COLO668 (cell line): Measurements from ENCODE around the gene RBMXL3.
"Not testable (repeated sequence)": the region's sequence is repeated elsewhere in the genome, so short reads cannot be mapped to it uniquely, and the experiment has no call there.

Experiments
- DNase-seq: peaks from one replicate; lab custom pipeline; 2025; ENCODE audit not compliant: unreplicated experiment; lab: John Stamatoyannopoulos, UW

Gene RBMXL3

DNA sequence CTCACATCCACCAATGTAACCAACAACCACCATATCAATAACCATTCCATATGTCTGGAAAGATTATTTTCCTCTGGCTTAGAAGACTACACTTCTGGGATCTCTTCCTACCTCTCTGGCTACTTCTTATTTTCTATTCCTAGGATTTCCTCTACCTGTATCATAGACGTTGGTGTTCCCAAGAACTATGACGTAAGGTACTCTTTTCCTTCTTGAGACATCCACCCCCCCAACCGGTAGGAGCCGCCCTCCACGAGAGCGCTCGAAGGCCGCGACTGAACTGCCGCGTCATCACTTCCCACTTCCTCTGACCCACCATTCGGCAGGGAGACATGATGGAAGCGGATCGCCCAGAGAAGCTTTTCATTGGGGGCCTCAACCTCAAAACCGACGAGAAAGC, at the start of gene RBMXL3:
RBMXL3 (plus strand) TSS at position 301 of the 400 bp plus-strand sequence; CDS start at position 333, 32 bp downstream.
- DNase-seq = no peak

DNA sequence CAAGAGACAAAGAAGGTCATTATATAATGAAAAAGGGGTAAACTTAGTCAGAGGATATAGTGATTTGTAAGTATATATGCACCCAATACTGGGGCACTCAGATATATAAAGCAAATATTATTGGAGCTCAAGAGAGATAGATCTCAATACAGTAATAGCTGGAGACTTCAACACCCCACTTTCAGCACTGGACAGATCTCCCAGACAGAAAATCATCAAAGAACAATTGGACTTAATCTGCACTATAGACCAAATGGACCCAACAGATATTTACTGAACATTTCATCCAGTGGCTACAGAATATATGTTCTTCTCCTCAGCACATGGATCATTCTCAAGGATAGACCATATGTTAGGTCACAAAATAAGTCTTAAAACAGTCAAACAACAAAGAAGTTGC, 47.2 kb upstream of the RBMXL3 start:
- no peak for DNase-seq

DNA sequence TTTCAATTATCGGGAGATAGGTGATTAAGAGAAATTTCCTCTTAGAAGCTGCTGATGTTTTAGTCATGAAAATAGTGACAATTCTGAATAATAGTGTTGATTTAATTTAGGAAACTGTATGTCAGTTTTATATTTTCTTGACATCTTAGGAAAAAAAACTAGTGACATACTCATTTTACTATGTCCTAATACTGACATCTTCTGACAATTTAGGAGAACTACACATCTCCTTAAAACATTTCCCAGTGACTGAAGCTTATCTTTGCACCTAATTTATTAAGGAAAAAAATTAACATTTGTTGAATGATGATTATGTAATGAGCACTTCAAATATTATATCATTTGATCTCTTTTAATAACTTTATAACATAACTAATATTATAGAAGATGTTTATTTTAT, 42.0 kb upstream of the RBMXL3 start:
- no peak for DNase-seq

DNA sequence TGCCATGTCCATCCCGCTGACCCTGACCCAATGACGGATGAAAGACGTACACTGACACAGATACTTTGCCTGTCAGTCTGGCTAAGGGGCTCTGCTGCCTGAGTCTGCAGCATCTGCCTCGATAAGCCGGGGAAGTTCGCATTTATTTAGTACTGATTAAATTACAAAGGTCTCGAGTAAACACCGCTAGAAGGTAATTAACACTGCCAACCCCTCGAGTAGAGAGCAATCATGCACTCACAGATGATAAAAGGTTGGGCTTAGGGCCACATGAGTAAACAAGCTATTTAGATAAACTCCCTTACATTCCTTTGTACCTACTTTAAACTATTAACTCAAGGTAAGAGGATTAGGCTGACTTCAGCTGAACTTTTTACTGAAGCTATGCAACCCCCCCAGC, 16.0 kb upstream of the RBMXL3 start:
- DNase-seq = no peak

DNA sequence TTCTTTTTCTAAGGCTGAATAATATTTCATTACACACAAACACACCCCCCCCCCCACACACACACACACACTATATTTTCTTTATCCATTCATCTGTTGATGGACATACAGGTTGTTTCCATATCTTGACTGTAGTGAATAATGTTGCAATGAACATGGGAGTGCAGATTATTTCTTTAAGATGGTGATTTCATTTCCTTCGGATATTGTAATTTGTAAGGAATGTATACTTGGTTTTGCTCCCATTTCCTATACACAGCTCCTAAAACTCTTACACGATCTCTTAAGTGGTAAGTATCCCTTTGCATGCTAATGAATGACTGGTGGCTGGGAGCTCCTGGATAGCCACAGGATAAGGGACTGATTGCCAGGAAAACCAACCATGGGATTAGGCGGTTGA, 14.7 kb upstream of the RBMXL3 start:
- no peak for DNase-seq

DNA sequence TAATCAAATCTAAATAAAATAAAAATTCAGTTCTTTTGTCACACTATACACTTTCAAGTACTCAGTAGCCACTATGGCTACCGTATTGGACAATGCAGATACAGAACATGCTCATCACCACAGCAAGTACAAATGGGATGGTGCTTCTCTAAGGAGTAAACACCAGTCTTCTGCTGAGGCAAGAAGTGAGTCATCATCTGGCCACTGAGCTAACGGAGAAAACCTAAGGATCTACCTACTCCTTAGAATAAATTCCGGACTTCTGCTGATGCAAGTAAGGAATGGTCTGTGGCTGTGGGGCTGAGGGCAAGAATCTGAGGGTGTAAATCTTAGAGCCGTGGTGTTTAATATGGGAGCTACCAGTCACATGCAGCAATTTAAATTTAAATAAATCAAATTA, 11.3 kb upstream of the RBMXL3 start:
- no peak for DNase-seq

DNA sequence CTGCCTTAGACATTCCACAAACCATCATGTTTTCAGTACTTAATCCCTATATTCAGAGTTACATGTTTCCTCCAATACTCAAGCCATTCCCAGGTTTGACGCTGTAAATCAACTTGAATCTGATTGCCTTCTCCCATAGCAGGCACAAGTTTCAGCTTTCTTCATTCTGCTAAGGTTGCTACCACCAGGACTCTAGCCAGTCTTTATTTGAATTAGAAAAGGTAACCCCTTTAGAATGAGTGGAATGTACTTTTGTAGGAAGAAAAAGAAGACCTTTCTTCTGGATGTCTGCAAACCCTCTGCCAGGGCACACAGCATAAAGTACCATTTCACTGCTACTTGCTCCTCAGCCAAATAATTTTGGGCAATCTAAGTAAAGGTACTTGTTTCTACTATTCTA, 10.7 kb upstream of the RBMXL3 start:
- DNase-seq = no peak

DNA sequence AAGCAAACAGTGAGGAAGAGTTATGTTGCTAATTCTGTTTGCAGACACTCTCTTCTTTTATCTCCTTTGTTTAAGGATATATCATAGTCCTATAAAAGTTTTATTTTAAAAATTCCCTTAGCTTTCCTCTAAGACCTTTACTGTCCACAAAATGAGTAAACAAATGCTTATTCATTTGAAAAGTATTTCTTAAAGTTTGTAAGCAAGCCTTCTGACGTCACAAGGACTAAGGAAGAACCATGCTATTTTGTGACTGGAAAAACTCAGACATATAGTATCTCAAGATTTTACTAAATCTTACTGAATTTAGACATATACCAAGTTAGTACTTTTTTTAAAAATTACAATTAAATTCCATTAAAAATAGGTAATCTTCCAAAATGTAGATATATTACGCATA, 5.2 kb upstream of the RBMXL3 start:
- no peak for DNase-seq

DNA sequence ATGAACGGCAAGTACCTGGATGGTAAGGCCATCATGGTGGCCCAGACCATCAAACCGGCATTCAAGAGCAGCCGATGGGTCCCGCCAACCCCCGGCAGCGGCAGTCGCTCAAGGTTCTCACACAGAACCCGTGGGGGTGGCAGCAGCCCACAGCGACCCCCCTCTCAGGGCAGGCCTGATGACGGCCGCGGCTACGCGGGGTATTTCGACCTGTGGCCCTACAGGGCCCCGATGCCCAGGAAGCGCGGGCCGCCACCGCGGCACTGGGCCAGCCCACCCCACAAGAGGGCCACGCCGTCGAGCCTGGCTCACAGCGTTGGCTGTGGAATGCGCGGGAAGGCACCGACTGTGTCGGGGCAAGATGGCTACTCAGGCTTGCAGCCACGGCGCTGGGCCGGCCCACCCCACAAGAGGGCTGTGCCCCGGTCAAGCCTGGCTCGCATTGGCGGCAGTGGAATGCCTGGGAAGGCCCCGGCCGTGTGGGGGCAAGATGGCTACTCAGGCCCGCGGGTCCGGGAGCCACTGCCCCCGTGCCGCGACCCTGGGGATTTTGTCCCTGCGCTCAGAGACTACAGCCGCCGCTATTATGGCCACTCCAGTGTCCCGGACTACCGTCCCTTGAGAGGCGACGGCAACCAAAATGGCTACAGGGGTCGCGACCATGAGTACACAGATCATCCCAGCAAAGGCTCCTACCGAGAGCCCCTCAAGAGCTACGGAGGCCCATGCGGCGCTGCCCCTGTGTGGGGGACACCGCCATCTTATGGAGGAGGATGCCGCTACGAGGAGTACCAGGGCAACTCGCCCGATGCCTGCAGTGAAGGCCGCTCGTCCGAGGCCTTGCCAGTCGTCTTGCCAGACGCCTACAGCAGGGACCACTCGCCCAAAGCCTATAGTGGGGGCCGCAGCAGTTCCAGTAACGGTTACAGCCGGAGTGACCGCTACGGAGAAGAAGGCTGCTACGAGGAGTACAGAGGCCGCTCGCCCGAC, 731 bp downstream of the RBMXL3 start:
- no peak for DNase-seq

DNA sequence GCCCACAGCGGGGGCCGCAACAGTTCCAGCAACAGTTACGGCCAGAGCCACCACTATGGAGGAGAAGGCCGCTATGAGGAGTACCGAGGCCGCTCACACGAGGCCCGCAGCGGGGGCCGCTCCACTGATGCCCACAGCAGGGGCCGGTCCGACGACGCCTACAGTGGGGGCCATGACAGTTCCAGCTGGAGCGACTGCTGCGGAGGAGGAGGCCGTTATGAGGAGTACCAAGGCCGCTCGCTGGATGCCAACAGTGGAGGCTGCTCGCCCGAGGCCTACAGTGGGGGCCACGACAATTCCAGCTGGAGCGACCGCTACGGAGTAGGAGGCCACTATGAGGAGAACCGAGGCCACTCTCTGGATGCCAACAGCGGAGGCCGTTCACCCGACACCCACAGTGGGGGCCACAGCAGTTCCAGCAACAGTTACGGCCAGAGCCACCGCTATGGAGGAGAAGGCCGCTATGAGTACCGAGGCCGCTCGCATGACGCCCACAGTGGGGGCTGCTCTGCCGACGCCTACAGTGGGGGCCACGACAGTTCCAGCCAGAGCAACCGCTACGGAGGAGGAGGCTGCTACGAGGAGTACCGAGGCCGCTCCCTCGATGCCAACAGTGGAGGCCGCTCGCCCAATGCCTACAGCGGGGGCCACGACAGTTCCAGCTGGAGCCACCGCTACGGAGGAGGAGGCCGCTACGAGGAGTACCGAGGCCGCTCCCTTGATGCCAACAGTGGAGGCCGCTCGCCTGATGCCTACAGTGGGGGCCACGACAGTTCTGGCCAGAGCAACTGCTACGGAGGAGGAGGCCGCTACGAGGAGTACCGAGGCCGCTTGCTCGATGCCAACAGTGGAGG, 1.7 kb downstream of the RBMXL3 start:
- DNase-seq = no peak

DNA sequence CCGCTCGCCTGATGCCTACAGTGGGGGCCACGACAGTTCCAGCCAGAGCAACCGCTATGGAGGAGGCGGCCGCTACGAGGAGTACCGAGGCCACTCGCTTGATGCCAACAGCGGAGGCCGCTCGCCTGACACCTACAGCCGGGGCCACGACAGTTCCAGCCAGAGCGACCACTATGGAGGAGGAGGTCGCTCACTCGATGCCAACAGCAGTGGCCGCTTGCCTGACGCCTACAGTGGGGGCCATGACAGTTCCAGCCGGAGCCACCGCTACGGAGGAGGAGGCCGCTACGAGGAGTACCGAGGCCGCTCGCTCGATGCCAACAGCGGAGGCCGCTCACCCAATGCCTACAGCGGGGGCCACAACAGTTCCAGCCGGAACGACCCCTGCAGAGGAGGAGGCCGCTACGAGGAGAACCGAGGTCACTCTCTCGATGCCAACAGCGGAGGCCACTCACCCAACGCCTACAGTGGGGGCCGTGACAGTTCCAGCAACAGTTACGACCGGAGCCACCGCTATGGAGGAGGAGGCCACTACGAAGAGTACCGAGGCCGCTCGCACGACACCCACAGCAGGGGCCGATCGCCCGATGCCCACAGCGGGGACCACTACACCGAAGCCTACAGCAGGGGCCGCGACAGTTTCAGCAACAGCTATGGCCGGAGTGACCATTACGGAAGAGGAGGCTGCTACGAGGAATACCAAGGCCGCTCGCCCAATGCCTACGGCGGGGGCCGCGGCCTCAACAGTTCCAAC, 2.5 kb downstream of the RBMXL3 start:
- no peak for DNase-seq

DNA sequence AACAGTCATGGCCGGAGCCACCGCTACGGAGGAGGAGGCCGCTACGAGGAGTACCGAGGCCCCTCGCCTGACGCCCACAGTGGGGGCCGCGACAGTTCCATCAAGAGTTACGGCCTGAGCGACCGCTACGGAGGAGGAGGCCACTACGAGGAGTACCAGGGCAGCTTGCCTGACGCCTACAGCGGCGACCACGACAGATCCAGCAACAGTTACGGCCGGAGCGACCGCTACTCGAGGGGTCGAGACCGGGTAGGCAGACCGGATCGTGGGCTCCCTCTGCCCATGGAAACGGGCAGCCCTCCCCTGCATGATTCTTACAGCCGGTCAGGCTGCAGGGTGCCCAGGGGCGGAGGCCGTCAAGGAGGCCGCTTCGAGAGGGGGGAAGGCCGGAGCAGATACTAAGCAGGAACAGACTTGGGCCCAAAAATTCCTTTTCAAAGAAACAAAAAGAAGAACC, 3.1 kb downstream of the RBMXL3 start:
- DNase-seq = no peak

DNA sequence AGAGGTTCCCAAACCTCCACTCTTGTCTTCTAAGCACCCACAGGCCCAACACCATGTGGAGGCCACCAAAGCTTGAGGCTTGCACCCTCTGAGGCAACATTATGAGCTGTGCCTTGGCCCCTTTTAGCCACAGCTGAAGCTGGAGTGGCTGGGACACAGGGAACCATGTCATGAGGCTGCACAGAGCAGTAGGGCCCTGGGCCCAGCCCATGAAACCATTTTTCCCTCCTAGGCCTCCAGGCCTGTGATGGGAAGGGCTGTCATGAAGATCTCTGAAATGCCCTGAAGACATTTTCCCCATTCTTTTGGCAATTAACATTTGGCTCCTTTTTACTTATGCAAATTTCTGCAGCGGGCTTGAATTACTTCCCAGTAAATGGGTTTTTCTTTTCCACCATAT, 14.8 kb downstream of the RBMXL3 start:
- no peak for DNase-seq

DNA sequence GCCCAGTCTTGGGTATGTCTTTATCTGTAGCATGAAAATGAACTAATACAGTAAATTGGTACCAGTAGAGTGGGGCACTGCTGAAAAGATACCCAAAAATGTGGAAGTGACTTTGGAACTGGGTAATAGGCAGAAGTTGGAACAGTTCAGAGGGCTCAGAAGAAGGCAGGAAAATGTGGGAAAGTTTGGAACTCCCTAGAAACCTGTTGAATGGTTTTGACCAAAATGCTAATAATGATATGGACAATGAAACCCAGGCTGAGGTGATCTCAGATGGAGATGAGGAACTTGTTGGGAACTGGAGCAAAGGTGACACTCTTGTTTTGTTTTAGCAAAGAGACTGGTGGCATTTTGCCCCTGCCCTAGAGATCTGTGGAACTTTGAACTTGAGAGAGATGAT, 20.3 kb downstream of the RBMXL3 start:
- not testable (repeated sequence) for DNase-seq

DNA sequence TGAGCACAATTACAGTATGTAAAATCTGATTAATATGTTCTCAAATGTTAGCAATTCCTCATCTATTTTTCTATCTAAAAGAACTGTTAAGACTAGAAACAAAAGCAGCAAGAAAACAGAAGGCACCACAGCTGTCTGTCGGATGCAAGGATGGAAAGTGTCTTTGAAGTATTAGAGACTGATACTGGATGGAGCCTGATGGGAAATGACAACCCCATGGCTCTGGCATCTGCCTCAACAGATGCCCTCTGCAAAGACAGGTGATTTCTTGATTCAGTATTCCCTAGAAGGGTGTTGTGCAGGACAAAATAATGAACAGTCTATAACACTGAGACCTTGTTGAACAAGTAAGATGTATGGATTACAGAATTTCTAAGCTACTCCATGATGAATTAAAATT, 24.9 kb downstream of the RBMXL3 start:
- DNase-seq = no peak

DNA sequence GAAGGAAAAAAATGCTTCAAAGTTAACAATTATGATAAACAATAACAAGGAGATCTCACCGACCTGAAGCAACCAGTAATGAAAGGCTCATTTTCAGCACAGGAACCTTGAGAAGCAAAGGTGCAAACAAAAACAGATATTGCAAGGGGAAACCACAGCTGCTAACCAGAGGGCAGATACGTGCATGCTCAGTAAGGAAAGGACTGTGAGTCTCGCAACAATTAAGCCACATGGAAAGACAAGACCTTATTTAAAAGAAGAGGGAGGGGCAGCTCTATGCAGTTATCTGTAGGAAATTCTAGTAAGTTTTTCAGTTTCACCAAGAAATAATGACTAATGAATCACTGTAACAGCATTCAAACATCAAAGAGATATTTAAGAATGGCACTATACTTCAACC, 25.4 kb downstream of the RBMXL3 start:
- no peak for DNase-seq

DNA sequence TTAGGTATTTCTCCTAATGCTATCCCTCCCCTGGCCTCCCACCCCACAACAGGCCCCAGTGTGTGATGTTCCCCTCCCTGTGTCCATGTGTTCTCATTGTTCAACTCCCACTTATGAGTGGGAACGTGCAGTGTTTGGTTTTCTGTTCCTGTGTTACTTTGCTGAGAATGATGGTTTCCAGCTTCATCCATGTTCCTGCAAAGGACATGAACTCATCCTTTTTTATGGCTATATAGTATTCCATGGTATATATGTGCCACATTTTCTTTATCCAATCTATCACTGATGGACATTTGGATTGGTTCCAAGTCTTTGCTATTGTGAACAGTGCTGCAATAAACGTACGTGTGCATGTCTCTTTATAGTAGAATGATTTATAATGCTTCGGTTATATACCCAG, 28.1 kb downstream of the RBMXL3 start:
- not testable (repeated sequence) for DNase-seq

DNA sequence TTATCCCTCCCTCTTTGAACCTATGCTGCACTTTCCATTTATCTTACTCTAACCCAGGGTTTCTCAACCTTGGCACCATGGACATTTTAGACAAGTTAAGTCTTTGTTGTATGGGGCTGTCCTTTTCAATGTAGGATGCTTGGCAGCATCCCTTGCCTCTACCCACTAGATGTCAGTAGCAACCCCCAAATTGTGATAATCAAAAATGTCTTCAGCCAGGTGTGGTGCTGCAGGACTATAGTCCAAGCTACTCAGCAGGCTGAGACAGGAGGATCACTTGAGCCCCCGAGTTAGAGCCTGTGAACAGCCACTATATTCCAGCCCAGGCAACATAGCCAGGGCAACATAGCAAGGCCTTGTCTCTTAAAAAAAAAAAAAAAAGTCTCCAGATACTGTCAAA, 37.7 kb downstream of the RBMXL3 start:
- no peak for DNase-seq

DNA sequence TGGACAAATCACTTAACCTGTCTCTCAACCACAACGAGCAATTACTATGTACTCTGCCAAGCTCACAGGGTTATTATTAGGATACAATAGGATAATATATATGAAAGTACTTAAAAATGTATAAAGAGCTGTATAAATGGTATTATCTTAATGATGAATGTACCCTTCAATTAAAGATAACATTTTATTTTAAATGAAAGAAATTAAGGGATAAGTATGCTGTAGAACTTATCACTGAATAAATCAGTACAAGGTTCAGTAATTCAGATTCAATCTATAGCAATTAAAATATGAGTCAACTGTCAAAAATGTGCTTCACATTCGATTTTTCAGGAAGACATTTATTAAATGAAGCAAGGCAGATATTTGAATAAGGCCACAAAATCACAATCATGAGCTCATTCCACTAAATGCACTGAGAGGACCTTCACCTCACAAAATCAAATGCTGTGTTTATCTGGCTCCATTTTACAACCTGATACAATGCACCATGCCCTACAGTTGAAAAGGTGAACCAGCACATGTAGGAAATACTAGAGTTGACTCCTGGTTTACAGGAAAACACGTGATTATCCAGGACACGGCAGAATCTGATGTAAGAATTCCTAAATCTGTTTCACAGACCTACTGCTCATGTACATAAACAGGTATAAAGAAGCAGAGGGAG, 40.3 kb downstream of the RBMXL3 start:
- no peak for DNase-seq

DNA sequence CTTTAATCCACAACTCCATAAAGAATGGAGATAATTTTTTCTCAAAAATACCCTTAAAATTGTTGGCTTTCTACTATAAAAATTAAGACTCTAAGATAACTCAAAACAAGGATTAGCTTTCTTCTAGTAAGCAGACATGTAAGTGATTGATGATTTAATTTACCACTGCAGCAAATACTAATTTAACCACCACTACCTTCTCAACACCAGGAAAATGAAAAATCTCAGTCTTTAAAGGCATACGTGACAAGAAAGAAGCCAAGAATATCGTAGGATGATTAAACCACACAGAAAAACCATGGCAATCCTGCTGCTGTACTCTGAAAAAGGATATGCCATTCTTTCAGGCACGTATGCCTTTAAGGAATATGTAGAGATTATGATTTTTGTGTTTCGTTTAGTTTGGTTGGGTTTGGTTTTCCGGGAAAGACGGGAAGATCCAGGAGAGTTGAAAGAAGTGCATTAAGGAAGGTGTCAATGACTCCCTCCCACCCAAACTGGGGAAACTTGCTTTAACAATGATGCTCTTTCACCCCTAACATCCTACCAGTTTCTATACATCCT, 43.8 kb downstream of the RBMXL3 start:
- DNase-seq = no peak
